Epithelial cell of alveolus of lung (primary cell): ENCODE results near the gene CLEC2D. TPM values are rescaled to one million over a fixed set of nuclear protein-coding genes. Genes with fewer than 3 reads are reported as not detected.

ENCODE experiments used
- total RNA-seq: library from RNA; depleted of rRNA; stranded (reverse); fragments of >200 nt; gene quantifications from 2 replicates; pipeline ENCODE4 v1.2.1, GENCODE V29; 2015

Gene CLEC2D
- total RNA-seq, result 2.1 and 3.0 TPM in 2 replicates

DNA sequence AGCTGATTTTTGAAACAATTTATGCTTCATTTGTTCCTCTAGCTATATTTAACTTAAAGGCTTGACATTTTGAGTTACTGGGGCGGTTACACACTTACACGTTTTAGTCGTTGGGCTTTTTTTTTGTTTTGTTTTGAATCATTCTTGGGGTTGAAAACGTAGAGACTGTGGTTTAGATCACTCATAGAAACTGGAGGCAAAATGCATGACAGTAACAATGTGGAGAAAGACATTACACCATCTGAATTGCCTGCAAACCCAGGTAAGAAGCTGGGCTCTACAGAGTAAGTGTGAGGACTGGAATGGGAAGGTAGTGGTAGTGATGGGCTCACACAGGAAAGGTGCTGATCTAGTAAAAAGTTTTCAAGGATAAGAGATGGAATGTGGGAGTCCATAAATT lies at the start of gene CLEC2D:
Gene CLEC2D, plus strand, starts transcription at position 180 of the 400 bp plus-strand sequence. Its CDS starts 22 bp downstream, at position 202.

DNA sequence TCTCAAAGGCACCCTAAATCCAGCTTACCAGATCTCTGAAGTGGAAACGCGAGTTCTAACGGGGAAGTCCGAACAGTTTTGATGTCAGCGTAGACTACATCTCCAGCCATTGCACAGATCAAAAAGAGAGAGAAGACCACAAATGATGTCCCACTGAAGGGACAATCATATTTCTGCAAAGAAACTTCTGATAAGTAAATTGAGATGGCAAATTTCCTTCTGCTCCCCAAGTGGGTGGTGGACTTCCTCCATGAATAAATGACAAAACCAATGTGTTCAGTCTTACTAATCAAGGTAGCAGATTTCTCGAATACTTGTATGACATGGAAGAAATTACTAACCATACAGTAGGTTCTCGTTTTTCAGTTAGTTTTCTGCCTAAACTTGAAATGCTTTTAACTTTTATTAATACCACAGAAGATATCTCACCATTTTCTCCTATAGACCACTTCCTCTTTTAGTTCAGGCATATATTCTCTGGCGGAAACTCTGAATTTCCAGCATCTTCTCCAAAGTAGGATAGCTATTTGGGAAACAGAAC lies 63.5 kb downstream of the CLEC2D start, which contains the start of gene CLECL1:
Gene CLECL1, minus strand, starts transcription at position 177 of the 541 bp plus-strand sequence.

Other genes starting within 250 kb of the CLEC2D start
- gene KLRB1, start 61.8 kb upstream of the CLEC2D start, total RNA-seq, result not detected in 2 replicates
- gene CLECL1, start 63.4 kb downstream of the CLEC2D start, total RNA-seq, result not detected in 2 replicates
- gene CD69, start 91.2 kb downstream of the CLEC2D start, total RNA-seq, result 0.08 and 1.0 TPM in 2 replicates
- not detected in 2 replicates for gene KLRF1, start 157.8 kb downstream of the CLEC2D start, total RNA-seq
- gene CLEC2B, start 199.6 kb downstream of the CLEC2D start, total RNA-seq, result 8.6 and 9.8 TPM in 2 replicates
- not detected in 2 replicates for gene KLRF2, start 211.8 kb downstream of the CLEC2D start, total RNA-seq